Measurements from ENCODE around the gene CEP170B.

CEP170B gene

GRCh38 chr14:104895786-104896661 lies 31.0 kb downstream of the CEP170B start:
- Histone ChIP-seq H3K4me1 (ENCODE audit: insufficient read depth, insufficient read length) (no peaks in the 10 kb centered on the region), H3K27me3 (ENCODE audit: insufficient read depth, insufficient read length) (no peaks in the 10 kb centered on the region), H3K4me3 (ENCODE audit: insufficient read length, low read depth) (no peak overlapping the region), H3K9me3 (ENCODE audit: insufficient read depth, low read length) (no peaks in the 10 kb centered on the region), H3K36me3 (ENCODE audit: insufficient read depth, insufficient read length, low read length) (peaks cover 7% of the 10 kb centered on the region), H3K9ac (ENCODE audit: insufficient read length, low read depth) (no peak overlapping the region)
- no peak for TF ChIP-seq ZNF274 (IDR thresholded peaks at IDR 0.05; ENCODE audit: low read depth, low read length)
- TF ChIP-seq YY1 (IDR thresholded peaks at IDR 0.05; ENCODE audit: insufficient read depth, insufficient read length) = no peak
- no peak for TF ChIP-seq SUZ12 (IDR thresholded peaks at IDR 0.05; ENCODE audit: extremely low read depth, insufficient read depth, insufficient read length)
- no peak for DNase-seq (ENCODE audit: low read depth, low spot score)

DNA sequence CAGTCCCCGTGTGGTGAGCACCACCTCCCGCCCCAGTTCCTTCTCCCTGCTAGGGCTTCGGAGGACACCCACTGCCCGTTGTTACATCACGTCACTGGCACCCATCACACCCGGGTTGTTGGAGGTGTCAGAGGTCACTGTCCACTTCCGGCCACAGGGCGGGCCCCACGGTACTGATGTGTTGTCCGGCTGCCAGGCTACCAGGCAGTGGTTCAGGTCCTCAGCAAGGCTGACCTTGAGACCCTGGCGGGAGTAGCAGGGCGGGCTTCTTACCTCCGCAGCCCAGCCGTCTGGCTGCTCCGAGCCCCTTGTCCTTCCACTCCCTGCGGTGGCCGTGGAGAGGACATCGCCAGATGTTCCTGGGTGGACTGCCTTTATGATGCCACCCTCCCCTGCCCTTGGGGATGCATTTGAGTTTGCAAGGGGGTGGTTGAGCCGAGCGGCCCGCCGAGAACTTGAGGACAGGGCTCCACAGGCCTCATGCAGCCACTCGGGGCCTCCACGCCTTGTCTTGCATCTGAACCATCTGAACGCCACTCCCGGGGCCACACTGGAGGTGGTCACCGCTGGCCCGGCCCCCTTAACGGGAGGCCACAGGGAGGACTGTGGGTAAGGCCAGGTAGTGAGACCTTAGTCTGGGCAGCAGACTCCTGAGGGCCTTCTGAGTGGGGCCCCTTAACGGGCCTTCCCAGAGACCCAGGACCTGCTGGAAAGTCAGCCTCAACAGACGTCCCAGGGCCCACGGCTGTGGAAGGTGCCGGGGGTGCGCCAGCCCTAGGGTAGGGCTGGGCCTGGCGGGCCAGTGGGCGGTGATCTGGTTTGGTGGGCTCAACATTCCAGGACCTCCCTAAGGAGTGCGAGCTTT lies 32.5 kb downstream of the CEP170B start:
- H3K27me3 ChIP-seq (ENCODE audit: insufficient read depth, insufficient read length) = no peaks in the 10 kb centered on the region
- DNase-seq (ENCODE audit: low read depth, low spot score) = no peak
- H3K4me1 ChIP-seq (ENCODE audit: insufficient read depth, insufficient read length) = no peaks in the 10 kb centered on the region

DNA sequence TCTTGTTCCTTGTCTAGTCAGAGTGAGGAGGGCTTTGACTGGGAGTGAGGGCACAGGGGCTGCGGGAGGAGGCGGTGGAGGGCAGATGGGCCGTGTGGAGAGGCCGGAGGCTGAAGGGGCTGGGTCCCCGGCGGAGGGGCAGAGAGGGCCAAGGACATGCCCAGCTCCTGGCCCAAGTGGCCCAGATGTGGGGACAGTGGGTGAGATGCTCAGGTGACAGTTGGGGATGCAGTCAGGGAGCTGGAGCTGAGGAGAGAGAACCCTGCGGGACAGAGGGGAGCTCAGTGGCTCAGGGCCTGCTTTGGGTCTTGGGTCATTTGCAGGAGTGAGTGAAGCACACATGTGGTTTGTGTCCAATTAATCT lies 33.1 kb downstream of the CEP170B start:
- DNase-seq (ENCODE audit: low read depth, low spot score) = no peak
- Histone ChIP-seq H3K9ac (ENCODE audit: insufficient read length, low read depth) (no peak overlapping the region), H3K27me3 (ENCODE audit: insufficient read depth, insufficient read length) (peaks cover 1% of the 10 kb centered on the region), H3K36me3 (ENCODE audit: insufficient read depth, insufficient read length, low read length) (peaks cover 7% of the 10 kb centered on the region), H3K4me1 (ENCODE audit: insufficient read depth, insufficient read length) (no peaks in the 10 kb centered on the region), H3K4me3 (ENCODE audit: insufficient read length, low read depth) (no peak overlapping the region), H3K9me3 (ENCODE audit: insufficient read depth, low read length) (no peaks in the 10 kb centered on the region)
- TF ChIP-seq ZNF274 (IDR thresholded peaks at IDR 0.05; ENCODE audit: low read depth, low read length) (no peak), SUZ12 (IDR thresholded peaks at IDR 0.05; ENCODE audit: extremely low read depth, insufficient read depth, insufficient read length) (no peak), YY1 (IDR thresholded peaks at IDR 0.05; ENCODE audit: insufficient read depth, insufficient read length) (no peak)

More for the DNA sequence above, 32.5 kb downstream of the CEP170B start:
- Histone ChIP-seq H3K9ac (ENCODE audit: insufficient read length, low read depth) (no peak overlapping the region), H3K4me3 (ENCODE audit: insufficient read length, low read depth) (no peak overlapping the region), H3K9me3 (ENCODE audit: insufficient read depth, low read length) (no peaks in the 10 kb centered on the region), H3K36me3 (ENCODE audit: insufficient read depth, insufficient read length, low read length) (peaks cover 7% of the 10 kb centered on the region)
- TF ChIP-seq YY1 (IDR thresholded peaks at IDR 0.05; ENCODE audit: insufficient read depth, insufficient read length) (no peak), ZNF274 (IDR thresholded peaks at IDR 0.05; ENCODE audit: low read depth, low read length) (no peak), SUZ12 (IDR thresholded peaks at IDR 0.05; ENCODE audit: extremely low read depth, insufficient read depth, insufficient read length) (no peak)

DNA sequence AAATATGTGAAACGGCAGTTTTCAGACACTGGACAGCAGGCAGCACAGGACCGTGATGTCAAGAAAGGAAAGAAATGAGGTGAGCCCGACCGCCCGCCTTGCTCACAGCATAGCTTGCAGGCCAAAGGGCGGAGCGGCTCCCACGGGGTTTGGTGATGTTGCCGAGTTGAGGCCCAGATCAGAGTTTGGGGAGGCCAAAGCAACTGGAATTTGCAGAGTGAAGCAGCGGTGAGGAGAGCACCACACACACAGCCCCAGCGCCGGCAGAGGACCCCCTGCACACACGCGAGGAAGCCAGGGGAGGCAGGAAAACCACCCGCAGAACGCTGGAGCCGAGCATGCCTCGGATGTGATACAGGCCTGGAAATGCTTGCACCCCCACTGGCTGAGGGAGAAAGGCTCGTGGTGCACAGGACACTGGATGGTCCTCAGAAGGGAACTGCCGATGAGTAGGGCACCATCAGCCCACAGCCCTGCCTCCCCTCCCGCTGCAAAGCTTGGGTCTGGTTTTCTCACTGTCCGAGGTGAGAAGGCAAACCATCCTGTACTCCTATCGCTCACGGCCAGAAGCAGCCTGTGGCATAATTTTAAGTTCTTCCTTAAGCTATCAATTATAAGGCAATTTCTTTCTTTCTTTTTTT lies 33.9 kb downstream of the CEP170B start:
- peaks cover 10% of the 10 kb centered on the region for H3K27me3 ChIP-seq (ENCODE audit: insufficient read depth, insufficient read length)
- H3K4me3 ChIP-seq (ENCODE audit: insufficient read length, low read depth) = no peak overlapping the region
- DNase-seq (ENCODE audit: low read depth, low spot score) = no peak
- TF ChIP-seq SUZ12 (IDR thresholded peaks at IDR 0.05; ENCODE audit: extremely low read depth, insufficient read depth, insufficient read length) = no peak
- TF ChIP-seq YY1 (IDR thresholded peaks at IDR 0.05; ENCODE audit: insufficient read depth, insufficient read length) = no peak
- no peak for TF ChIP-seq ZNF274 (IDR thresholded peaks at IDR 0.05; ENCODE audit: low read depth, low read length)
- H3K9me3 ChIP-seq (ENCODE audit: insufficient read depth, low read length) = peaks cover 6% of the 10 kb centered on the region; the same call in 1 of the 2 replicates
- peaks cover 7% of the 10 kb centered on the region for H3K36me3 ChIP-seq (ENCODE audit: insufficient read depth, insufficient read length, low read length)
- no peak overlapping the region for H3K9ac ChIP-seq (ENCODE audit: insufficient read length, low read depth)
- H3K4me1 ChIP-seq (ENCODE audit: insufficient read depth, insufficient read length) = no peaks in the 10 kb centered on the region

DNA sequence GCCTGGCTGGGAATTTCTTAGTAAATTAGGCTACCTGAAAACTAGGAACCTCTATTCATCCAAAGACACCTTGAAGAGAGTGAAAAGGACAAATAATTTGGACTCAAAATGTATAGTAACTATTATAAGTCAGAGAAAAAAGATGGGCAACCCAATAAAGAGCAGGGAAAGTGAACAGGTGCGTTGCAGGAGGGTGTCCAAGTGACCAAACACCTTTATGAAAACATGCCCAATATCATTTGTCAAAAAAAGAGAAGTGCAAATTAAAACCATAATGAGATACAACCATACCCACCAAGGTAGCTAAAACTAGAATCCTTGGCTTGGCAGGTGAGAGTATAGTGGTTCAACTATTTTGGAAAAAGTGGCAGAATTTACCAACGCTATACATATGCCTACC lies 34.7 kb downstream of the CEP170B start:
- Histone ChIP-seq H3K9me3 (ENCODE audit: insufficient read depth, low read length) (peaks cover 7% of the 10 kb centered on the region; the same call in 1 of the 2 replicates), H3K9ac (ENCODE audit: insufficient read length, low read depth) (no peak overlapping the region), H3K4me1 (ENCODE audit: insufficient read depth, insufficient read length) (no peaks in the 10 kb centered on the region), H3K27me3 (ENCODE audit: insufficient read depth, insufficient read length) (peaks cover 17% of the 10 kb centered on the region), H3K4me3 (ENCODE audit: insufficient read length, low read depth) (no peak overlapping the region), H3K36me3 (ENCODE audit: insufficient read depth, insufficient read length, low read length) (peaks cover under 1% of the 10 kb centered on the region)
- TF ChIP-seq ZNF274 (IDR thresholded peaks at IDR 0.05; ENCODE audit: low read depth, low read length) = no peak
- TF ChIP-seq SUZ12 (IDR thresholded peaks at IDR 0.05; ENCODE audit: extremely low read depth, insufficient read depth, insufficient read length) = no peak
- TF ChIP-seq YY1 (IDR thresholded peaks at IDR 0.05; ENCODE audit: insufficient read depth, insufficient read length) = no peak
- DNase-seq (ENCODE audit: low read depth, low spot score) = no peak

- DNase-seq (ENCODE audit: low read depth, low spot score) = no peak
- TF ChIP-seq ZNF274 (IDR thresholded peaks at IDR 0.05; ENCODE audit: low read depth, low read length) (no peak), YY1 (IDR thresholded peaks at IDR 0.05; ENCODE audit: insufficient read depth, insufficient read length) (no peak)
- no peak overlapping the region for H3K9ac ChIP-seq (ENCODE audit: insufficient read length, low read depth)
- H3K27me3 ChIP-seq (ENCODE audit: insufficient read depth, insufficient read length) = peaks cover 28% of the 10 kb centered on the region
- no peak overlapping the region for H3K4me3 ChIP-seq (ENCODE audit: insufficient read length, low read depth)
- H3K4me1 ChIP-seq (ENCODE audit: insufficient read depth, insufficient read length) = no peaks in the 10 kb centered on the region
- peaks cover 7% of the 10 kb centered on the region; the same call in 1 of the 2 replicates for H3K9me3 ChIP-seq (ENCODE audit: insufficient read depth, low read length)
- H3K36me3 ChIP-seq (ENCODE audit: insufficient read depth, insufficient read length, low read length) = no peaks in the 10 kb centered on the region
Measured at GRCh38 chr14:104900639-104901512, 35.8 kb downstream of the CEP170B start.
